ENCODE results near the gene IGFLR1.

The IGFLR1 gene

DNA sequence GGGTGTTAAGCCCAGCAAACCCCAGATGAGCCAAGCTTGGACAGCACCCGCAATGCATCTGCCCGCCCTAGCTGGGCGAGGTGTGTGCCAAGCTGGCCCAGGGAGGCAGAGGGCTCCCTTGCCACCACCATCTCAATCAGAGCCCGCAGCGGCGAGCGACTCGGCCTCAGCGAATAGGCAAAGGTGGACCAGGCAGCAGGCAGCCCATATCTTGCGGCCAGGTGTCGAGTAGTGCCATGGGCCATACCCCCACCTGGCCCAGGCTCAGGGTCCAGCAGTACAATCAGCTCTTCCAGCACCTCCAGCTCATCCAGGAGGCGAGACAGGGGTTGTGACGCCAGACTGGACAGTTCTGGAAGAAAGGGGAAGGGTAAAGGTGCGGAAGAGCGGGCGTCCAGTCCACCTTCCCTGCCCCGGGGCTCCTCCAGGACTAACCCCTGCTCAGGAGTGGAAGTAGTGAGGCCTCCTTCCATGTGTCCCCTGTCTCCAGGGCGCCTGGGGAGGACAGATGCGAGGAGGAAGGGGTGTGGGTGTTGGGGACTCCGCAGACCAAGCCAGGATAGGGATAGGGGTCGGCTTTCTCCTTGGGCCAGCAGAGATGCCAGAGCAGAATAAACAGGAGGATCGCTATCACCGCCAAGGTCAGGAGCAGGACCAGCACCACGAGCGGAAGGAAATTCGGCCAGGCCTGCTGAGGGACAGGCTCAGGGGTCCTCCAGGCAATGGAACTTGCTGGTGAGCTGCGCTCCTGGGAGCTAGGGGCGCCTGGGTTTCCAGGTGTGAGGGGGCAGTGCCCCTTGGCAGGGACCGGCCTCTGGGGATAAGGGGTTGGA lies 2.8 kb downstream of the IGFLR1 start:
- H3K27ac ChIP-seq, result peak overlapping the region; percentile 90
- TF ChIP-seq ZFX (IDR thresholded peaks at IDR 0.05; ENCODE audit: borderline replicate concordance), result no peak
- no peak for TF ChIP-seq CTCF (IDR thresholded peaks at IDR 0.05)

DNA sequence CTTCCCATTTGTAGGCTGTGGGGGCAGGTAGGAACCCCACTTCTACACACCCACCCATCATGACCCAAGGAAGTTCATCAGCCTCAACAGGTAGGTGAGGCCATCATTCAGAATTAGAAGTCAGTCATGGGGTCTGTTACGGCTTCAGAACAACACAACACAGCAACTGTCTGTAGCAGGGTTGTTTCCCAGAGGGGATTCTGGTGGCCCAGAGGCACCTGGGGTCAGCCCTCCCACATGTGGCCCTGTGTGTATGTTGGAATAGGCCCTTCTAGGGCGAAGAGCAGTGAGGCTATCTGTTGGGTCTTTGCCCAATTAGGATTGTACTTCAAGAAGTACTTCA lies 3.4 kb downstream of the IGFLR1 start:
- TF ChIP-seq CTCF (IDR thresholded peaks at IDR 0.05) (no peak), ZFX (IDR thresholded peaks at IDR 0.05; ENCODE audit: borderline replicate concordance) (no peak)
- H3K27ac ChIP-seq, result peak overlapping the region; percentile 90

GRCh38 chr19:35738021-35738886 lies 4.0 kb downstream of the IGFLR1 start:
- TF ChIP-seq CTCF (IDR thresholded peaks at IDR 0.05) (no peak), ZFX (IDR thresholded peaks at IDR 0.05; ENCODE audit: borderline replicate concordance) (no peak)
- peak overlapping the region; percentile 90 for H3K27ac ChIP-seq

DNA sequence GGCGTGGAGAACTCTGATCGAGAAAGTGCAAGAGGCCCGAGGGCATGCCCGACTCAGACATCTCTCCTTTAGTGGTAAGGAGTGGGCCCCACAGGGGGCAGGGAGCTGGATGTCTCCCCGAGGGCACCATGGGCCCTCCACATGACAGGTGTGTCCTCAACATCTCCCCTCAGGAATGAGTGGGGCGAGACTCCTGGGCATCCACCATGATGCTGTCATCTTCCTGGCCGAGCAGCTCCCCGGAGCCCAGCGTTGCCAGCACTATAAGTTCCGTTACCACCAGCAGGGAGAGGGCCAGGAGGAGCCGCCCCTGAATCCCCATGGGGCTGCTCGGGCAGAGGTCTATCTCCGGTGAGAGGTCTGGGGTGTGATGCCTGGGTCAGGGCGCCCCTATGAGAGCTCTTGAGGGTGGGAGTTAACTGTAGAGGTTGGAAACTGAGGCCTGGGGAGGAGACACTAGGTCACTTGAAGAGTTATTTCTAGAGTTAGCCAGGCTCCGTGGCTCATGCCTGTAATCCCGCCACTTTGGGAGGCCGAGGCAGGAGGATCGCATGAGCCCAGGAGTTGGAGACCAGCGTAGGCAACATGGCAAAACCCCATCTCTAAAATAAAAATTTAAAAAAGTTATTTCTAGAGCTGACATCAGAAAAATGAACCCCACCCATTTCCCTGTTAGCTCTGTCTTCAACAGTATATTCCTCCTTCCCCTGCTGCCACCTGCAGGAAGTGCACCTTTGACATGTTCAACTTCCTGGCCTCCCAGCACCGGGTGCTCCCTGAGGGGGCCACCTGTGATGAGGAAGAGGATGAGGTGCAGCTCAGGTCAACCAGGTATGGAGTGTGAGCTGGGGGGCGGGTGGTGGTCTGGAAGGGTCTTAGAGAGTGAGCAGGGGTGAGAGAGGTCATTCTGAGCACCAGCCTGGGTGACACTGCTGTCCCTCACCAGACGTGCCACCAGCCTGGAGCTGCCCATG lies 5.1 kb downstream of the IGFLR1 start:
- H3K27ac ChIP-seq, result no peak overlapping the region
- no peak for TF ChIP-seq ZFX (IDR thresholded peaks at IDR 0.05; ENCODE audit: borderline replicate concordance)
- TF ChIP-seq CTCF (IDR thresholded peaks at IDR 0.05), result no peak; the same call in 1 of the 2 replicates

DNA sequence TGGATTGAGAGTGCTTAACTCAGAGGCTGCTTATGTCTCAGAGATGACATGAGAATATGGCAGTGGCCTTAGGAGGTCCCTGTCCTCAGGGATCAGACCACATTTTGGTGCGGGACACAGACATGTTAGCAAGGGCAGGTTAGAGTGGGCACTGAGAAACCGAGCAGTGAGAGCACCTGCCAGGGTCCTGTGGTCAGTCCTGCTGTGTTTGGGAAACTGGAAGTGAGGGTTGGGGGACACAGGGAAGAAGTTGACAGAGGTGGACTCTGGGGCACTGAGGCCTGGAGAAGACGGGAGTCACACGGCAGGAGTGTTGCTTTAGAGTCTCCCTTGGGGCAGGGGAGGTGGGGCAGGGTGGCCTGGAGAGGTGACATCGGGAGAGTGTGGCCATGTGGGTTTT lies 7.4 kb downstream of the IGFLR1 start:
- no peak overlapping the region for H3K27ac ChIP-seq
- TF ChIP-seq CTCF (IDR thresholded peaks at IDR 0.05), result no peak
- no peak for TF ChIP-seq ZFX (IDR thresholded peaks at IDR 0.05; ENCODE audit: borderline replicate concordance)

- H3K27ac ChIP-seq, result no peak overlapping the region
- no peak for TF ChIP-seq CTCF (IDR thresholded peaks at IDR 0.05)
- no peak for TF ChIP-seq ZFX (IDR thresholded peaks at IDR 0.05; ENCODE audit: borderline replicate concordance)
Observed at GRCh38 chr19:35734273-35734672, 8.0 kb downstream of the IGFLR1 start.

All from 22Rv1 (cell line).